ENCODE results near the gene NSMF. TPM values are rescaled to one million over a fixed set of nuclear protein-coding genes. Genes with fewer than 3 reads are reported as not detected.

NSMF gene
- polyA plus RNA-seq, 1 donor: 33.4 TPM

DNA sequence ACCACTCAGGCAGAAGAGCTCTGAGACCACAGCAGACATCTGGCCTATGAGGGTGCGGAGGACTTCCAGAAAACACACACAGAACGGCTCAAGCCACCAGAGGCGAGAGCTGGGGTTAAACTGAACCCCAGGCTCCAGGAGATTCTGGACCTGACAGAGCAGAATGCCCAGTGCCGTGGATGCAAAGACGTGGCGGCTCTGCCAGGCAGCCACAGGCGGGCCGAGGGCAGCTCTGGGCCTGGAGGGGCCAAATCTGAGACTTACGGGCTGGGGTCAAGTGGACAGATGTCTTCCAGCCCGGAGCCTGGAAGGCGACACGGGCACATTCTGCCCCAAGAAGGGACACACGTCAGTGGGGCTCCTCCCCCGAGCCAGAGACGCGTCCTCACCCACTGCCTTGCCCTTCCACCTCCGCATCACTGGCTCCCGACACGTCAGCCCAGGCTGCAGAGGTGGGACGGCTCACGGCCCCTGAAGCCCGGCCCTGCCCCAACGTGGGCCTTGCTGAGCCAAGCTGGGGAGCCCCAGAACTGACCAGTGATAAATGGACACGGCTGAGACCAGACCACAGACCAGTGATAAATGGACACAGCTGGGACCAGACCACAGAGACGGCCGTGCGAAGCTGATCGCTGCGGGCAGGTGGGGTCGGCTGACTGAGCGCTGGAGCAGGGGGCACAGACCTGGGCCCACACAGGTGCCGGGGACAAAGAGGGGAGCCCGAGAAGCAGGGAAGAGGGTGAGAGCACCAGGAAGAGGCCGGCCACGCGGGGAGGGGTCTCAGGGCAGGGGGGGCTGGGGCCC lies 40.9 kb upstream of the NSMF start:
- no peak overlapping the region for H3K27ac ChIP-seq (ENCODE audit: low read length)
- peaks cover 16% of the 10 kb centered on the region for H3K9me3 ChIP-seq (ENCODE audit: control insufficient read depth, low read depth, low read length)
- H3K27me3 ChIP-seq (ENCODE audit: control insufficient read depth, insufficient read depth, low read length): no peaks in the 10 kb centered on the region
- H3K36me3 ChIP-seq (ENCODE audit: control insufficient read depth, insufficient read depth, low read length): no peaks in the 10 kb centered on the region
- no peaks in the 10 kb centered on the region for H3K4me1 ChIP-seq (ENCODE audit: control insufficient read depth, insufficient read depth, low read length)
- no peak overlapping the region for H3K4me3 ChIP-seq (ENCODE audit: low read length)
- WGBS (ENCODE audit: insufficient coverage, low lambda C conversion rate): no CpG with 5 or more reads among the region's 36 CpGs
- no peak for DNase-seq

DNA sequence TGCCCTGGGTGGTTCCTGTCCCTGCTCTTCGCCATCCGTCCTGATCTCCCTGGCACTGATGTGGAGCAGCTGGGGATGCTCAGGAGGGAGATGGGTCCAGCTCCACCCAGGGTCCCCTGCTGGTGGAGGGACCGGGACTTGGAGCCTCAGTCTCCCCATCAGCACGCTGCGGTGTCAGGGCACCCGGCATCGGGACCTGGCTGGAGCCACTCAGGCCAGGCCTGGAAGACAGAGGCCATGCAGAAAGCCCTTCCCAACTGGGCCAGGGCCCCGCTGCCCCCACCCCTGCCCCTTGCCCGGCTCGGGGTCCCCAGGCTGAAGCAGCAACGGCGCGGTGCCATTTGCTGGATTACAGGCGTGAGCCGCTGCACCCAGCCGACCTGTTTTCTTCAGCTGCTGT lies 40.3 kb upstream of the NSMF start:
- no CpG with 5 or more reads among the region's 16 CpGs for WGBS (ENCODE audit: insufficient coverage, low lambda C conversion rate)
- no peak for DNase-seq
- Histone ChIP-seq H3K9me3 (ENCODE audit: control insufficient read depth, low read depth, low read length) (peaks cover 23% of the 10 kb centered on the region), H3K4me1 (ENCODE audit: control insufficient read depth, insufficient read depth, low read length) (no peaks in the 10 kb centered on the region), H3K36me3 (ENCODE audit: control insufficient read depth, insufficient read depth, low read length) (no peaks in the 10 kb centered on the region), H3K4me3 (ENCODE audit: low read length) (no peak overlapping the region), H3K27ac (ENCODE audit: low read length) (no peak overlapping the region), H3K27me3 (ENCODE audit: control insufficient read depth, insufficient read depth, low read length) (no peaks in the 10 kb centered on the region)

DNA sequence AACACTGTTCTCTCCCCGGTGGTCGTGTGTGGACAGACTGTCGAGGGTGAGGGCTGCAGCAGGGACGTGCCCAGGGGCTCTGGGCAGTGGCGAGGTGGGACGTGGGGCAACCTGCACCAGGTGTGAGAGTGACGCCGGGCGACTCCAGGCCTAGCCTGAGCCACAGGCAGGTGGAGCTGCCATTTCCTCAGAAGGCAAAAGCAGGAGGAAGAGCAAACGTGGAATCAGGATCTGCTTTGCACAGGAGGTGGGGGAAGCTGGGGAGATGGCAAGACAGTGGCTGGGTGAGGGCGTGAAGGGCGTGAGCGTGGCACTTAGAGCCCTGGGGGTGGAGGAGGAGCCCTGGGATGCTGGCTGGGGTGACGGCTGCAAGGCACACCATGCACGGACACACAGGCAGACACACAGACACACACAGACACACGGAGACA lies 39.6 kb upstream of the NSMF start:
- Histone ChIP-seq H3K4me1 (ENCODE audit: control insufficient read depth, insufficient read depth, low read length) (no peaks in the 10 kb centered on the region), H3K27me3 (ENCODE audit: control insufficient read depth, insufficient read depth, low read length) (no peaks in the 10 kb centered on the region), H3K36me3 (ENCODE audit: control insufficient read depth, insufficient read depth, low read length) (no peaks in the 10 kb centered on the region), H3K4me3 (ENCODE audit: low read length) (no peak overlapping the region), H3K27ac (ENCODE audit: low read length) (no peak overlapping the region), H3K9me3 (ENCODE audit: control insufficient read depth, low read depth, low read length) (peaks cover 29% of the 10 kb centered on the region)
- no CpG with 5 or more reads among the region's 16 CpGs for WGBS (ENCODE audit: insufficient coverage, low lambda C conversion rate)
- no peak for DNase-seq

DNA sequence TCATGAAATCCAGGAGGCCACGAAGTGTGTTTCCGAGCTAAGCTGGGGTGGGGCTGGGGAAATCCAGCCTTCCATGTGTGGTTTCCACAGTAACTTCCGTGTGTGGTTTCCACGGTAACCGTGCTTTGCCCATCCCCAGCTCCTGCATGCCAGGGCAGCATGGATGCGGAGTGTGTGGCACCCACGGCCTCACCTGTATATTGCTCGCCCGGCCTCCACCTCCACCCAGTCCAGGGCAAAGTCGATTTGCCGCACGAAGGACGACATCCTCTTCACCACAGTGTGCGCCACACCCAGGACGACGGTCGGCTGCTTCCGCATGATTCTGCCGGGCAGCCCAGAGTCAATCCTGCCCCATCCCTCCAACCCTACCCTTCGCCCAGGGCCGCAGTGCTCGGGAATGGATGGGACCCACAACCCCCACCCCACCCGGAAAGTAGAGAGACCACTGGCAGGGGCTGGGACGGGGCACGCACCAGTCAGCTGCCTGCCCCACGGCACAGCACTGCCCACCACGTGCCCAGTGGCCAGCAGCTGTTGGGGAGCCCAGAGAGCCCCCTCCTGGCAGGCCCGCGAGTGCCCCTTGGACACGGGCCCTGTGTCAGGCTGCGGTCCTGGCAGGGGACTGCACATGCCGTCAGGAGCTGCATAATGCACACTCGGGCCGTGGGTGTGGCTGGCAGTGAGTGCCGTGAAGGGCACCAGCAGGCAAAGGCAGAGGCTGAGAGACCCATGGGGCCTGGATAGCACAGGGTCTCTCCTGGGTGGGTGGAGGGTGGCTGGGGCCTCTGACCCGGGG lies 39.0 kb upstream of the NSMF start:
- Histone ChIP-seq H3K27ac (ENCODE audit: low read length) (no peak overlapping the region), H3K36me3 (ENCODE audit: control insufficient read depth, insufficient read depth, low read length) (no peaks in the 10 kb centered on the region), H3K27me3 (ENCODE audit: control insufficient read depth, insufficient read depth, low read length) (no peaks in the 10 kb centered on the region), H3K9me3 (ENCODE audit: control insufficient read depth, low read depth, low read length) (peaks cover 30% of the 10 kb centered on the region), H3K4me3 (ENCODE audit: low read length) (no peak overlapping the region), H3K4me1 (ENCODE audit: control insufficient read depth, insufficient read depth, low read length) (no peaks in the 10 kb centered on the region)
- no peak for DNase-seq
- no CpG with 5 or more reads among the region's 36 CpGs for WGBS (ENCODE audit: insufficient coverage, low lambda C conversion rate)

DNA sequence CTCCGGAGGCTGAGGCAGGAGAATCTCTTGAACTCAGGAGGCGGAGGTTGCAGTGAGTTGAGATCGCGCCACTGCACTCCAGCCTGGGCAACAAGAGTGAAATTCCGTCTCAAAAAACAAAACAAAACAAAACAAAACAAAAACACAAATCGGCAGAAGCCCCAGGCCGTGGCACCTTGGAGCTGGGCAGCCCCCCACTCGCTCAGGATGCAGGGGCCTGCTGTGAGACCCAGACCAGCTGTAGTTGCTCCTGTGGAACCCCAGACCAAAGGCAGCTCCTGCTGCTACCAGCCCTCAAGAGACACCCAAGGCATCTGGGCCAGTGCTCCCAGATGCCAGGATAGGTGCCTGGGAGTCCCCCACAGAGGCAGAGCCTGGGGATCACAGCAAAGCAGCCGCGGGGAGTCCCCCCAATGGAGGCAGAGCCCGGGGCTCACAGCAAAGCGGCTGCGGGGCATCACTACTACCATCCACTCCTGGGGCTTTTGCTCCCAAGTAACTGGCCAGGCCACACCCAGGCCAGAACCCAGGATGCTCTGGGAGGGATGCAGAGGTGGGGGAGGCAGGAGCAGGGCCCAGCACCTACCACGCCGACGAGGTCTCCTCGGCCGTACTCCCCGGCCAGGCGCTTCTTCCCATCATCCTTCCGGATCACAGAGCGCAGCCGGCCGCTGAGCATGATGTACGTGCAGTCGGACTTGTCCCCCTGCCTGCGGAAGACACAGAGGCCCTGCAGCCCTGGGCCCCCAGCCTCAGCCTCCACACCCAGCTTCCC lies 37.7 kb upstream of the NSMF start:
- WGBS (ENCODE audit: insufficient coverage, low lambda C conversion rate): 100% methylated on average over 1 of the region's 27 CpGs
- Histone ChIP-seq H3K36me3 (ENCODE audit: control insufficient read depth, insufficient read depth, low read length) (no peaks in the 10 kb centered on the region), H3K4me3 (ENCODE audit: low read length) (no peak overlapping the region), H3K27ac (ENCODE audit: low read length) (no peak overlapping the region), H3K27me3 (ENCODE audit: control insufficient read depth, insufficient read depth, low read length) (no peaks in the 10 kb centered on the region), H3K9me3 (ENCODE audit: control insufficient read depth, low read depth, low read length) (peaks cover 30% of the 10 kb centered on the region), H3K4me1 (ENCODE audit: control insufficient read depth, insufficient read depth, low read length) (no peaks in the 10 kb centered on the region)
- no peak for DNase-seq

DNA sequence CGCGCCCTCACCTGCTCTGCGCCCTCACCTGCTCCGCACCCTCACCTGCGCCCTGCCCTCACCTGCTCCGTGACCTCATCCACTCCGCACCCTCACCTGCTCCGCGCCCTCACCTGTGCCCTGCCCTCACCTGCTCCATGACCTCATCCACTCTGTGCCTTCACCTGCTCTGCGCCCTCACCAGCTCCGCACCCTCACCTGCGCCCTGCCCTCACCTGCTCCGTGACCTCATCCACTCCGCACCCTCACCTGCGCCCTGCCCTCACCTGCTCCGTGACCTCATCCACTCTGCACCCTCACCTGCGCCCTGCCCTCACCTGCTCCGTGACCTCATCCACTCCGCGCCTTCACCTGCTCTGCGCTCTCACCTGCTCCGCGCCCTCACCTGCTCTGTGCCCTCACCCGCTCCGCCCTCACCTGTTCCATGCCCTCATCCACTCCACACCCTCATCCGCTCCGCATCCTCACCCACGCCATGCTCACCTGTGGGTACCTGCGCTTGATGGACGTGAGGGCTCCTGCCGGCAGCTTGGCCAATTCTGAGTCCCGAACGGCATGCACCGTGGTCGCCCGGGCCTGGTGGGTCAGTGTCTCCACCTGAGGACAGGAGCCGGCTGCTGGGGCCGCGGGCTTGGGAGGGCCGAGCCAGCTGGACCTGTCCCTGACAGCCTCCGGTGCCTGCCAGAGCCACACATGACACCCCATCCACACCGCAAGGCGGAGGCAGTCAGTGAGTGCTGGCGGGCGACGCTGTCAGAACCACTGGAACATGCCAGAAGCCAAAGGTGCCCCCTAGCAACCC lies 35.6 kb upstream of the NSMF start:
- no peak for DNase-seq
- WGBS (ENCODE audit: insufficient coverage, low lambda C conversion rate): no CpG with 5 or more reads among the region's 46 CpGs
- Histone ChIP-seq H3K4me3 (ENCODE audit: low read length) (no peak overlapping the region), H3K4me1 (ENCODE audit: control insufficient read depth, insufficient read depth, low read length) (no peaks in the 10 kb centered on the region), H3K27me3 (ENCODE audit: control insufficient read depth, insufficient read depth, low read length) (no peaks in the 10 kb centered on the region), H3K27ac (ENCODE audit: low read length) (no peak overlapping the region), H3K9me3 (ENCODE audit: control insufficient read depth, low read depth, low read length) (peaks cover 21% of the 10 kb centered on the region), H3K36me3 (ENCODE audit: control insufficient read depth, insufficient read depth, low read length) (no peaks in the 10 kb centered on the region)

DNA sequence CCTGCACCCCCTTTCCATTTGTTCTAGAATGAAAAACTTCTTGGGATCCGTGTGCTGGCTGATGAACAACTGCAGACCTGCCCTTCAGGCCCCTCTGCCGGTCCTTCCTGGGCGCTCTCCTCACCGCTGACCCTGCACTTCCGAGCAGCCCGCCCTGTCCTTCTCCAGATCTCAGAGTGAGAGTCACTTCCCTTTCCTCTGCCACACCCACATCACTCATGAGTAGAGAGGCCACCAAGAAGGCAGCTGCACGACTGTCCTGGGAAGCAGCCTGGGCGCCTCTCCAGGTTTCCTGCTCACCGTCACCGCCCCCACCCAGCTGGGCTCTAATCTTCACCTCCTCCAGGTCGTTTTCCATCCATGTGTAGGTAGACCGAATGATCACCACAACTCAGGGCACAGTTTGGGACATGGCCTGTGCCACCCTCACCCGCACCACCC lies 35.0 kb upstream of the NSMF start:
- H3K36me3 ChIP-seq (ENCODE audit: control insufficient read depth, insufficient read depth, low read length): no peaks in the 10 kb centered on the region
- H3K27ac ChIP-seq (ENCODE audit: low read length): no peak overlapping the region
- peaks cover 21% of the 10 kb centered on the region for H3K9me3 ChIP-seq (ENCODE audit: control insufficient read depth, low read depth, low read length)
- H3K4me1 ChIP-seq (ENCODE audit: control insufficient read depth, insufficient read depth, low read length): no peaks in the 10 kb centered on the region
- H3K4me3 ChIP-seq (ENCODE audit: low read length): no peak overlapping the region
- WGBS (ENCODE audit: insufficient coverage, low lambda C conversion rate): 100% methylated on average over 2 of the region's 13 CpGs
- no peak for DNase-seq
- no peaks in the 10 kb centered on the region for H3K27me3 ChIP-seq (ENCODE audit: control insufficient read depth, insufficient read depth, low read length)

DNA sequence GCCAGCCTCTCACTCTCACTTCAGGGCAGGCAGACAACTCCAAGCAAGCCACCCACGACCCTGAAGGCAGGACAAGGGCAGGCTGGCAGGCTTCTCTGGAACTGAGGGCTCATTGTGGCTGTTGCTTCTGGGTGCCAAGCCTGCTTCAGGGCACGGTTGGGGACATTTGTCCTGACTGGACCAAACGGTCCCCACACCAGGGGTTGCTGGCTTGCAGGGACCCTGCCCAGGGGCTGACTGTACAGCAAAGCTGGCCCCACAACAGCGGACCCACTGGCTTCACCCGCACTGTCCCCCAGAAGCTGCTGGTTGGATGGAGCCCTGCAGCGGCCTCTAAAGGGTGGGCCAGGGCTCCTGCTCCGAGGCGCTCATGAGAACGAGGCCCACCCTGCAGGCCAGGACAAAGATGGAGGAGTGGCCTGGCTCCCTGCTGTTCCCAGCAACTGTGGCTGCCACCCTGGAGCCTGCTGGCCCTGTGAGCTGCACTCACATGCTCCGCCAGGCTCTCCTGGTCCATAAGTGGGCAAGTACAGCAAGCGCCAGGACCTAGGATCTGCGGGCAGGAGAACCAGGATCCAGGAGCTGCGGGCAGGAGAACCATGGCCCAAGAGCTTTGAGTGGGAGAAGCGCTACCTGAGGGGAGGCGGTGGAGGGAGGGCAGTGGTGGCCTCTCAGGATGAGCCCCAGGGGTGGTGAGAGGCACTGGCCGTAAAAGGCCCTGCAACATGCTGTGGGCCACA lies 34.4 kb upstream of the NSMF start:
- H3K4me3 ChIP-seq (ENCODE audit: low read length): no peak overlapping the region
- H3K27ac ChIP-seq (ENCODE audit: low read length): no peak overlapping the region
- H3K36me3 ChIP-seq (ENCODE audit: control insufficient read depth, insufficient read depth, low read length): no peaks in the 10 kb centered on the region
- no peaks in the 10 kb centered on the region for H3K4me1 ChIP-seq (ENCODE audit: control insufficient read depth, insufficient read depth, low read length)
- no peak for DNase-seq
- WGBS (ENCODE audit: insufficient coverage, low lambda C conversion rate): no CpG with 5 or more reads among the region's 16 CpGs
- no peaks in the 10 kb centered on the region for H3K27me3 ChIP-seq (ENCODE audit: control insufficient read depth, insufficient read depth, low read length)
- H3K9me3 ChIP-seq (ENCODE audit: control insufficient read depth, low read depth, low read length): peaks cover 21% of the 10 kb centered on the region

DNA sequence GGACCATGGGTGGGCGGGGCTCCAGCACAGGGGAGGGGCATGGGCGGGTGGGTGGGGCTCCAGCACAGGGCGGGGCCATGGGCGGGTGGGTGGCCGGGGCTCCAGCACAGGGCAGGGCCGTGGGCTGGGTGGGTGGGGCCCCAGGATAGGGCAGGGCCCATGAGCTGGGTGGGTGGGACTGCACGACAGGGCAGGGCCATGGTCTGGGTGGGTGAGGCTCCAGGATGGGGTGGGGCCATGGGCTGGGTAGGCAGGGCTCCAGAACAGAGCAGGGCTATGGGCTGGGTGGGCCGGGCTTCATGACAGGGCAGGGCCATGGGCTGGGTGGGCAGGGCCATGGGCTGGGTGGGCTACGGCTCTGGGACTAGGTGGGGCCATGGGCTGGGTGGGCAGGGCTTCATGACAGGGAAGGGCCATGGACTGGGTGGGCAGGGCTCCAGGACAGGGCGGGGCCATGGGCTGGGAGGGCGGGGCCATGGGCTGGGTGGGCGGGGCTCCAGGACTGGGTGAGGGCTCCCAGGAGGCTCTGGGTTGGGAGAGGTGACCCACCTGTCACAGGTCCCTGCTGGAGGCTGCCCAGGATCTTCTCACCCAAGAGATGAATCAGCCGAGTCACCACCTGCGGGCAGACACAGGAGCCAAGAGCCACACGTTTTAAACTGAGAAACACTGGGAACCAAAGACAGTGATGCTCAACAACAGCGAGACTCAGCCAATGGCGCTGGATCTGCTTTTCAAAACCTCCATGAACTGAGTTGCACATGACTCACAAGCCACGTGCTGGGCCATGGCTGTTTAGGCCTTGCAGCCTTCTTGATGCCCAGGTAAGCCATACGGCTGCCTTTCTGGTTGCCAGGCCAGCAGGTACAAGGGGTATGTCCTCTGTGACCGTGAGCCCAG lies 33.6 kb upstream of the NSMF start:
- no peaks in the 10 kb centered on the region for H3K36me3 ChIP-seq (ENCODE audit: control insufficient read depth, insufficient read depth, low read length)
- H3K4me3 ChIP-seq (ENCODE audit: low read length): no peak overlapping the region
- DNase-seq: no peak
- no peaks in the 10 kb centered on the region for H3K27me3 ChIP-seq (ENCODE audit: control insufficient read depth, insufficient read depth, low read length)
- H3K4me1 ChIP-seq (ENCODE audit: control insufficient read depth, insufficient read depth, low read length): no peaks in the 10 kb centered on the region
- peaks cover 21% of the 10 kb centered on the region for H3K9me3 ChIP-seq (ENCODE audit: control insufficient read depth, low read depth, low read length)
- WGBS (ENCODE audit: insufficient coverage, low lambda C conversion rate): no CpG with 5 or more reads among the region's 20 CpGs
- no peak overlapping the region for H3K27ac ChIP-seq (ENCODE audit: low read length)

All from large intestine (tissue), 3 donors.